CD4-positive, alpha-beta T cell treated with Interleukin-6 for 4 hours (primary cell): Measurements from ENCODE around the gene PIGQ.
"Not testable (repeated sequence)": the region's sequence is repeated elsewhere in the genome, so short reads cannot be mapped to it uniquely, and the experiment has no call there.

Experiments used
- DNase-seq: peaks from one replicate; pipeline ENCODE4 v3.0.0-alpha.2; 2020; ENCODE audit warnings: mixed read lengths

Gene PIGQ

GRCh38 chr16:588889-589657 lies 19.3 kb downstream of the PIGQ start:
- DNase-seq: peak; percentile 97

DNA sequence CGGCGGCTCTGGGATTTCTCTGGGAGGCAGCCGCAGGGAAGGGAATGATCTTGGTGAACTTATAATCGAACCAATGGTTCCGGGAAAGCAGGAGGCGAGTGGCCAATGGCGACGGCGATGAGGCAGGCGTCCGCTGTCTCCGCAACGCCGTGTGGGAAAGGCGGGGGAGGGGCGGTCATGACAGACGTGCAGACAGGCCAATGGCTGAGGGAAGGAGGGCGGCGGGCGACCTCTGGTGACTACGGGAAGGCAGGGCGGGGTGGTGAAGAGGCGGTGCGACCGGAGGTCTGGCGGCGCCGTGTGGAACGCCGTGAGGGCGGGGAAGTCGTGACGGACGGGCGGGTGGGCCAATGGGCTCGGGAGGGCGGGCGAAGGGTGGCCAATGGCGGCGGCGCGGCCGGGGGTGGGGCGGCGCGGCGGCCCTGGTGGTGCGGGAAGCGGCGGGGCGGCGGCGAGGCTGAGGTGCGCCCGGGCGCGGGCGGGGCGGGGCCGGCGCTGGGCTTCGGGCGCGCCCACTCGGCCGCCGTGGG lies 20.0 kb downstream of the PIGQ start, which contains the start of gene RAB40C:
RAB40C (plus strand) TSS at position 409 of the 530 bp plus-strand sequence. CDS start 226 bp downstream, outside the sequence.
- peak; percentile 99 for DNase-seq

- DNase-seq: no peak
These were observed 20.5 kb downstream of the PIGQ start for GRCh38 chr16:590188-590814.

- no peak for DNase-seq
These were observed 21.0 kb downstream of the PIGQ start for GRCh38 chr16:590815-591200.

DNA sequence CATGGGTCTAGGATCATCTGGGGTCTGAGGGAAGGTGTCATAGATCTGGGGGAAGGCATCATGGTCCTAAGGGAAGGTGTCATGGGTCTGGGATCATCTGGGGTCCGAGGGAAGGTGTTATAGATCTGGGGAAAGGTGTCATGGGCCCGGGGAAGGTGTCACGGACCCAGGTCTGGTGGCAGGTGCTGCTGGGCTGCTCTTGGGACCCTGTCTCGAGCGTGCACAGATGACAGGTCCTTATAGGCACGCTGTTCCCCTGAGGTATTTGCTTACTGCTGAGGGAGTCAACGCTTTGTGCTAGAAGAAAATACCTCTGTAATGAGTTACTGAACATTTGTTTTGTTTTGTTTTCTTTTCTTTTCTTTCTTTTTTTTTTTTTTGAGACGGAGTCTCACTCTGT lies 21.5 kb downstream of the PIGQ start:
- no peak for DNase-seq

DNA sequence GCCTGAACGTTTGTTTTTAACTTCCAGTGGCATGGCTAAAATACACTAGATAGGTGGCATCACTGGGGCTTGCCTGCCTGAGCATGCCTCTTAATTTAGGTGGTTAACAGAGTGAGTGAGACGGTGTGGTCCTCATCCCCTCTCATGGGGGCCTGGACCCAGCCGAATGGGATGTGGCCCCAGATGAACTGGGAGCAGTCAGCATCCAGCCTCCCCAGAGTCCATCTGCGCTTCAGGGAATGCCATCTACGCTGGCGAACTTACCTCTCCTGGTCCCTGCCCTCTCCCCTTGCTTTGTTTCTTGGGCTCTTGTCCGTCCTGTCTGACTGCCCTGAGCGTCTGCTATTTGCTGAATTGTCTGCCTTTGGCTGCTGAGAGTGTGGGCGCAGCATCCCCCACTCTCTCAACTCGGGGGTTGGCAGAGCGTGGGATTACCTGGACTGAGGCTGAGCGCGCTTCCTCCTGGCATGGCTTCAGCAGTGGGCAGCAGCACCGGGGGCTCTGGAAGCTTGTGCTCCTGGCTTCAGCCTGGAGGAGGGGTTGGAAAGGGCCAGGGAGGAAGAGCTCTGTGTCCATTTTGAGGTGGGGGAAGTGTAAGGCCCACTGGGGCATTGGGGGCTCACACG lies 22.2 kb downstream of the PIGQ start:
- no peak for DNase-seq

- no peak for DNase-seq
These were observed 22.9 kb downstream of the PIGQ start for GRCh38 chr16:592518-593306.

- no peak for DNase-seq
These were observed 23.6 kb downstream of the PIGQ start for GRCh38 chr16:593406-593805.

DNA sequence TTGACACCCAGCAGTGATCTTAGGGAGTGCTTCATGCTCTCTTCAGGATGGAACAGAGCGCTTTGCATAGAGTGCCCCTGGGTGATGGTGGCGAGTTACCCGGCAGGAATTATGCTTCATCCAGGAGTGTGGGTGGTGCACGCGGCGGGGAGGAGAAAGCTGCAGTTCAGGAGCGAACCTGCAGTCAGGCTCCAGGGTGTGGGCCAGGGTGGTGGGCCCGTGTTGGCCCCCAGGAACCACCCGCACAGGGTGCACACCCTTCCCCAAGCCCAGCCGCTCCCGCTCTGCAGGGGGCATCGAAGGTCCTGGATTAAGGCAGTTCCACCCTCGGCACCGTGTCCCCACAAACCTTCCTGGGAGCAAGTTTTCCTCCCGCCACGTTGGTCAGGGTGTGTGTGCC lies 24.0 kb downstream of the PIGQ start:
- no peak for DNase-seq

- DNase-seq: no peak
These were observed 25.3 kb downstream of the PIGQ start for GRCh38 chr16:595094-595528.

GRCh38 chr16:595942-596735 lies 26.4 kb downstream of the PIGQ start:
- DNase-seq: no peak

DNA sequence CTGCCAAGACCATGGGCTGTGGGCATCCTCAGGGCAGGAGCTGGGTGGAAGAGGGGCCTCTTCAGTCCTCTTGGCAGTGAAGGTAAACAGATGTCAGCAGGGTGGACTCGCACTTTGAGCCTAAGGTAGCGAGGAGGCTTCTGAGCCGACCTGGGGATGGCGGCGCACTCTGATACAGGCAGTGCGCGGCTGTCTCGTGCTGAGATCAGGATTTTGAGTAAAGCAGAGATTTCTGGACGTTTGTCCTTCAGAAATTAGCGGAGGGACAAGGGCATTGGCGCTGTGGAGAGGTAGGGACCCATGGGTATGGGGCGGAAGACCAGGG lies 26.9 kb downstream of the PIGQ start:
- no peak for DNase-seq

DNA sequence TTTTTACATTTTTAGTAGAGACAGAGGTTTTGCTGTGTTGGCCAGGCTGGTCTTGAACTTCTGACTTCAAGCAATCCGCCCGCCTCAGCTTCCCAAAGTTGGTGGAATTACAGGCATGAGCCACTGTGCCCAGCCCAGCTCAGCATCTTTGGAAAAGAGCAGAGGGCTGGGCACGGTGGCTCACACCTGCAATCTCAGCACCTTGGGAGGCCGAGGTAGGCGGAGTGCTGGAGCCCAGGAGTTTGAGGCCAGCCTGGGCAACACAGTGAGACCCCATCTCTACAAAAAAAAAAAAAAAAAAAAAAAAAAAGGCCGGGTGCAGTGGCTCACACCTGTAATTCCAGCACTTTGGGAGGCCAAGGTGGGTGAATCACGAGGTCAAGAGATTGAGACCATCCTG lies 27.9 kb downstream of the PIGQ start:
- not testable (repeated sequence) for DNase-seq

- DNase-seq: no peak
These were observed 29.3 kb downstream of the PIGQ start for GRCh38 chr16:598823-599739.

- DNase-seq: no peak
These were observed 31.0 kb downstream of the PIGQ start for GRCh38 chr16:600781-601180.

- DNase-seq: no peak
These were observed 34.2 kb downstream of the PIGQ start for GRCh38 chr16:603933-604332.

DNA sequence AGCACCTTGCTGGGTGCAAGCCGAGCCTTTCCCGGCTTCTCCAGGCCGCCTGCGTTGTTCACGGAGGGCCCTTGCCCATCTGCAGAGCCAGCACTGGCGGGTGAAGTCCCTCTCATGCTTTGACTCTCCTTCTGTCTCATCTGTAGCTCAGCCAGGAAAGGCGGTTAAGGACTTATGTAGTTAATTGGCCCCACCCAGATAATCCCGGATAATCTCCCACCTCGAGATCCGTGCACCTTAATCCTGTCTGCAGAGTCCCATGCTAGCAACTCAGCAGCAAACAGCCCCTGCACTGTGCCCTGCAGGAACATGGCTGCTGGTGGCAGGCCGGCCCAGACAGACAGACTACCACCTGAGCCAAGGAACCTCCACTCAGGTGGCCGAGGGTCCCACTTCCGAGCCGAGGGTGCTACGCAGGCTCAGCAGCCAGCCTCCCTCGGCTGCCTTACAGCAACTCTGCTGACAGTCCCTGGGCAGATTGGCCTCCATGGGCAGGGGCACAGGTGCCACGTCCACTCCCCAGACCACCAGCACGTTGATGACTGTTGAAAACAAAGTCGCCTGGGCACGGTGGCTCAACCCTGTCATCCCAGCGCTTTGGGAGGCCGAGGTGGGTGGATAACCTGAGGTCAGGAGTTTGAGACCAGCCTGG lies 37.0 kb downstream of the PIGQ start:
- no peak for DNase-seq

DNA sequence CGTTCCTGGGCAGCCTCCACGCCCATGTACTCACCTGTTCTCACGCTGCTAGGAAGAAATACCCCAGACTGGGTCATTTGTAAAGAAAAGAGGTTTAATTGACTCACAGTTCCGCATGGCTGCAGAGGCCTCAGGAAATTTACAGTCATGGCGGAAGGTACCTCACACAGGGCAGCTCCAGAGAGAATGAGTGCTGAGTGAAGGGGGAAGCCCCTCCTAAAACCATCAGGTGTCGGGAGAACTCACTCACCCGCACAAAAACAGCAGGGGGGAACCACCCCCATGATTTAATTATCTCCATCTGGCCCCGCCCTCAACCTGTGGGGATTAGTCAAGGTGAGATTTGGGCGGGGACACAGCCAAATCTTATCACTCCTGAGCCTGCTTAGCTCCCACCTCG lies 38.3 kb downstream of the PIGQ start:
- no peak for DNase-seq

GRCh38 chr16:609316-609715 lies 39.5 kb downstream of the PIGQ start:
- DNase-seq: no peak

DNA sequence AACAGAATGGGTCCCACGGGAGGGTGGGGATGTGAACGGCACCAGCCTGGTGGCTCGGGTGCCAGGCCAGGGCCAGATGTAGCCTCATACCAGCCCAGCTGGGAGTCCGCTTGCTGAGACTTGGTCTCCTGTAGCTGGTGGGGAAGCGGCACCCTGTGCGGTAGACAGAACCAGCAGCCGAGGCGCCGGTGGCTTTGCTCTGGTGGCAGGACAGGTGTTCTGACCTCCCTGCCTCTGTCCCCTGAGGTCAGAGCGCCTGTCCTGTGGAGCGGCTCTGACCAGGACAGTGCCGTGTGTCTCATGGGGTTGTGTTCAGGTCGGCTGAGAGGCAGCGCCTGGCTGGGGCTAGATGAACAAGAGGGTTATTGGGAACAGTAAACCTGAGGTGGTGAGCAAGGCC lies 40.2 kb downstream of the PIGQ start:
- no peak for DNase-seq
